GM21619 (cell line): ENCODE measurements around the gene MYO7A.

Experiments
- ATAC-seq: cut with Tn5 transposase; IDR thresholded peaks from one replicate; pipeline ENCODE4 v1.9.1; 2021; ENCODE audit not compliant: unreplicated experiment

MYO7A gene

DNA sequence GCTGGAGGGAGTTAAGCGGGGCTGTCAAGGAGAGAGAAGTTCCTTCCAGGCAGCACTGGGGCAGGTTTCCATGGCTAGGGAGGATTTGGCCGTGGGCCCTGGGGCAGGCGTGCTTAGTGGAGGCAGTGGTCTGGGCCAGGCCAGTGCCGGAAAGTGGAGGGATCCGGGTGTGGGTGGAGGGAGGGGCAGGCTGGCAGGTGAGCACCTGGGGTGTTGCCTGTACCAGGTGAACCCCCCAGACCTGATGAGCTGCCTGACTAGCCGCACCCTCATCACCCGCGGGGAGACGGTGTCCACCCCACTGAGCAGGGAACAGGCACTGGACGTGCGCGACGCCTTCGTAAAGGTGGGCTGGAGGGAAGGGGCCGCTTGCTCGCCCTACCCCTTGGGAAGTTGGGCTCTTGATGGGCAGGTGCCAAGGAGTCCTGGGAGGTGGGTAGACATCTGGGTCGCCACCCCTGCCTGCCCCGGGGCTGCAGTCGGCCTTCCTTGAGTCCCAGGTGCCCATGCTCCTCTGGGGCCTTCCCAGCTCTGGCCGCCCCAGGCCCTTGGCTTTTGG, 32.0 kb downstream of the MYO7A start:
- no peak for ATAC-seq

DNA sequence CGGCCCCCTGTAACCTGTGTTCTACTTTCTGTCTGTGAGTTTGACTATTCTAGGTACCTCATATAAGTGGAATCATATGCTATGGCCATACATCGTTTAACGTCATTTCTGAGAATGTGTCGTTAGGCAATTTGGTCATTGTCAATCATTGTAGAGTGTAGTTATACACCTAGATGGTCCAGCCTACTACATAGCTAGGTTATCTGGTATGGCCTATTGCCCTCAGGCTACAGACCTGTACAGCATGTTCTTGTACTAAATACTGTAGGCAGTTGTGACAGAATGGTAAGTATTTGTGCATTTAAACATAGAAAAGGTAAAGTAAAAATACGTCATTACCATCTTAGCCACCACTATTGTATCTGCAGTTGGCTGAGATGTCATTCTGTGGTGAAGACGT, 35.2 kb downstream of the MYO7A start:
- no peak for ATAC-seq

DNA sequence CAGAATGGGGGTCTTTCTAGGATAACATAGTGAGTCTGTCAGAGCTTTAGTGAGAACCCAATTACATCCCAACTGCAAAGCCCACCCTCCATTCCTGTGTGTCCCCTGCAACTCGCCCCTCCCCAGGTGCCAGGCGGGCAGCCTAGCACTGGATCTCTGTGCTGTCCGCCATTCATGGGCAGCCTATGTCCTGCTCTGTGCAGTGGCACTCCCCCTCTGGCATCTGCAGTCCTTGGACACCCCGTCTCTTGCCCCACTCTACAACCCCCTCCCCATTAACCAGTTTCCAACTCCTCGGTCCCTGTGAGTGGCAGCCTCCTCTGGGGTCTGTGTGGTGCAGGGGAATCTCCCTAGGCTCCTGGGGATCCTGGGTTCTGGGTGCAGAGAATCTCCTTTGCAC, 37.0 kb downstream of the MYO7A start:
- ATAC-seq = no peak

DNA sequence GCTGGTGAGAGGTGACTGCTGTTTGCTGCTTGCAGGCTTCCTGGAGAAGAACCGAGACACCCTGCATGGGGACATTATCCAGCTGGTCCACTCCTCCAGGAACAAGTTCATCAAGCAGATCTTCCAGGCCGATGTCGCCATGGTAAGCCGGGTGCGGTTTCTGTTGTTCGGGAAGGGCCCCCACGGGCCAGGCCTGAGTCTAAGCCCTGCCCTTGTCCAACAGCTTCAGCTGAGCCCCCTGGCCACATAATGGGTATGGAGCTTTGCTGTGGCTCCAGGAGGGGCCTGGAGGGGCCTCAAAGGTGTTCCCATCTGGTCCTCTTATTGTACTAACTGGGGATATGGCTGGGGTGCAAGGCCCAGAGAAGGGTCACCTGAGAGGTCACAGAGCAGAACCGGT, 38.0 kb downstream of the MYO7A start:
- no peak for ATAC-seq

DNA sequence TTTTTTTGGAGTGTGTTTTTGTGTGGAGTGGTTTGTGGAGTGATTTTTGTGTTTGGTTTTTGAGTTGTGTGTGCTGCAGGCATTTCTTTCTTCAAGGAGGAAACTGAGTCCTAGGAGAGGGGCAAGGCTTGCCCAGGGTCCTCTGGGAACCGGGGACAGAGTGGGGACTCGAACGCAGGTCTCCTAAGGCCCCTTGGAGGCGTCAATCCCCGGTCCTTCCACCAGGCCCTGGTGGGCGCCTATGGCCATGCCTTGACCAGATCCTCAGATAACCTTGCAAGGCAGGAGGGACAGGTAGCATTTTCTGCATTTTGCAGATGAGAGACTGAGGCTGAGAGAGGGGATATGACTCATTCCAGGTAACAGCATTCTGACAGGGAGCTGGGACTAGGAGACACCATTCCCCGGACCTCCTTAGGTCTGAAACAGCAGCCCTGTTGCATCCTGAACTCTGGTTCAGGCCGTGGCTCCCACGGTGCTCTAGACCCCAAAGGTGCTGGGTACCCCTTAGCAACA, 39.1 kb downstream of the MYO7A start:
- no peak for ATAC-seq

DNA sequence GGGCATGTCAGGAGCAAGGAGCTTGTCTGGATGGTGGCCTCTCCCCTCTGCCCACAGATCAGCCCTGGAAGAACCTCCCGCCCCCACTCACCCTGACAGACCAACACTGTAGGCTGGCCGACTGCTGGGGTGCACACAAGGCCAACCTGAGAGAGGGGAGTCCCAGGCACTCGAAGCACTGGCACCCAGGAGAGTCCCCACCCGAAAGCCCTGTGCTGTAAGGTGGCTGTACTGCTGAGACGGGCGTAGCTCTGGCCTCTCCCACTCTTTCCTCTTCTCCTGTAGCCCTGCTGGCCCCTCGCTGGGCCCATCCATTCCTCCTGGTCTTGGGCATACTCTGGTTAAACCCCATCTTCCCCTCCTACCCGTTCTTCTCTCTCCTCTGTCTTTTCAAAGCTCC, 39.7 kb downstream of the MYO7A start:
- ATAC-seq = no peak

DNA sequence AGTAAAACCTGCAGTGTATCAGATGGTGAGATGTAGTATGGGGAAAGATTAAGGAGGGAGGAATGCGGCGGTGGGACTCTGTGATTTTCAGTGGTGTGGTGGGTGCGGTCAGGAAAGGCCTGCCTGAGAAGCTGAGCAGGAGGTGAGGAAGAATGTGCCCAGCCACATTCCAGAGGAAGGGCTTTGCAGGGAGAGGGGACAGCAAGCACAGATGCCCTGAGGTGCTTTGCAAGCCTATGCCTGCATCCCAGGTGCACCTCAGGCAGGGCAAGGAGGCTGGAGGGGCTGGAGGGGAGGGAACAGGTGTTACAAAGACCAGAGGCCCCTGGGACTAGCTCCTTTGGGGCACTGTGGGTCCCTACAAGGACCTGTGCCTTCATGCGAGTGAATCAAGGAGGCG, 42.1 kb downstream of the MYO7A start:
- ATAC-seq = no peak

DNA sequence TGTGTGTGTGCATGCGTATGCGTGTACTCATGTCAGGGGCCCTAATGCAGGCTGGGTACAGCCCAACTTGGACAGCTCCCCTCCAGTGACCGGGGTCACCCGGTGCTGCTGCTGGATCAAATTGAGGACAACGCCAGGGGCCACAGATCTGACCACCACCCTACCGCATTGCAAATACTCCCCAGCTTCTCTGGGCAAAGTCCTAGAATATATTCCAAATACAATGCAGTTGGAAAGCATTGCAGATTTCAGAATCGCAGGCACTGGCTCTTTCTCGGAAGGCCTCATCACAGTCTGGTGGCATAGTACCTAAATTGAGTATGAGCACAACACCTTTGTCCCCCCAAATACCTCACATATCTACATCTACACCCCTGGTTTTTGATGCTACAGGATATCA, 43.2 kb downstream of the MYO7A start:
- no peak for ATAC-seq

DNA sequence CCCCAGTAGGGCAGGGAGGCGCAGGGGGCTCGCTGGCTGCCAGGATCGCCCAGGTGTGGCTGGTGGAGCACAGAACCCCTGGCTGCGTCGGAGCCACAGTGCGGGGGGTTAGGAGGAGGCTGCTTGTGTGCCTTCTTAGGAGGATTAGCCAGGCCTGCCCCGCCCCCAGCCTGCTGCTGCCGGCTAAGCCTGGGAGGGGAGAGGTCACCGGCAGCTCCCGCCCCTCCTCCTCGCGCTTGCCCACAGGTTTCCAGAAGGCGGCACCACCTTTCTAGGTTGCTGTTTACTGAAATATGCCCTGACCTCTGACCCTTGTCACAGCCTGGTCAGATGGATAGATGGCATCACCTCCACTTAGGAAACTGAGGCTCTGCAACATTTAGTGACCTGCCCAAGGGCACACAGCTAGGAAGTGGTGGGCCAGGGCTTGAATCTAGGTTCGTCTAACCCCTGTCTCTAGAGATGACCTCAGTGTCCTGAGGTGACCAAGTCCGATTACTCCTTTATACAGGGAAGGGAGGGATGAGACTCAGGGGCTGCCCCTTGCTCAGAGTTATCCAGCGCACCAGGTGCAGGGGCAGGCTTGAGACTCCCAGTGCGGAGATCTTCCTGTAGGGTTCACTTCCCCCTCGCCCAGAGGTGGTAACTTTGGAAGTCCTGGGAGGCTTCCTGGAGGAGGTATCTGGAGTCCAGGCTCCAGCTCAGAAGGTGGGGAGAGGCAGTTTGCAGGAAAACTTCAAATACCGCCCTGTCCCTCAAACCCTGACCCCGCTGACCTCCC, 44.0 kb downstream of the MYO7A start:
- no peak for ATAC-seq

DNA sequence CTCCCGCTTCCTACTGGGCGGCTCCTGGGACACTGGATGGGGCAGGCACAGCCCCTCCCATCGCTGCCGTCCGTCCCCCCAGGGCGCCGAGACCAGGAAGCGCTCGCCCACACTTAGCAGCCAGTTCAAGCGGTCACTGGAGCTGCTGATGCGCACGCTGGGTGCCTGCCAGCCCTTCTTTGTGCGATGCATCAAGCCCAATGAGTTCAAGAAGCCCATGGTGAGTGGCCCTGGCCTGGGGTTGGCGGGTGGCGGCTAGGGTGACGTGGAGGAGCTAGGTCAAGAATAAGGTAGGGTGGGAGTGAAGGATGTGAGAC, 44.6 kb downstream of the MYO7A start:
- no peak for ATAC-seq

DNA sequence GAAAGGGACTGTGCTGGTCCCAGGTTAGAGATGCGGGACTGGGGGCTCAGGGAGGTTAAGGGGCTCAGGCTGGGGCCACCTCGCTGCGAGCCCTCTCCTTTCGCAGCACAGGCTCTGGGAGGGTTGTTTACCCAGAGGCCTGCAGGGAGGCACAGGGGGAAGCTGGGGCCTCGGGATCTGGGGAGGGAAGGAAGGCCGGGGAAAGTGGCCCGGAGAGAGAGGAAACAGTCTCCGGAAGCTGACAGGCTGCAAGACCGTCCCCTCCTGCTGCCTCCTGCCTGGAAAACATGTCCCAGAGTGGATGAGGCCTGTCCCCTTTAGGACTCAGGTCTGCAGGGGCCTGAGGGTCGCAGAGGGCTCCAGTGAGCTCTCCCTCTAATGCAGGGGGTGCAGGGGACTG, 45.4 kb downstream of the MYO7A start:
- ATAC-seq = no peak

DNA sequence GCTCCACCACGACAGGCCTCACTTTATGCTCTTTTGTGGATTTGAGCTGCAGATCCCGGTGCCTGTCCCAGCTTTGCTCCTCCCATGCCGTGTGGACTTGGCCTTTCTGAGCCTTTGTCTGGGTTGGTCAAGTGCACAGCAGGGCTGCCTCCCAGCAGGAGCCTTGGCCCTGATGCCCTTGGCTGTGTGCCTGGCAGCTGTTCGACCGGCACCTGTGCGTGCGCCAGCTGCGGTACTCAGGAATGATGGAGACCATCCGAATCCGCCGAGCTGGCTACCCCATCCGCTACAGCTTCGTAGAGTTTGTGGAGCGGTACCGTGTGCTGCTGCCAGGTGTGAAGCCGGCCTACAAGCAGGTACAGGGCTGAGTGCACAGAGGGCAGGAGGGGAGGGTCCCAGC, 46.5 kb downstream of the MYO7A start:
- ATAC-seq = no peak

DNA sequence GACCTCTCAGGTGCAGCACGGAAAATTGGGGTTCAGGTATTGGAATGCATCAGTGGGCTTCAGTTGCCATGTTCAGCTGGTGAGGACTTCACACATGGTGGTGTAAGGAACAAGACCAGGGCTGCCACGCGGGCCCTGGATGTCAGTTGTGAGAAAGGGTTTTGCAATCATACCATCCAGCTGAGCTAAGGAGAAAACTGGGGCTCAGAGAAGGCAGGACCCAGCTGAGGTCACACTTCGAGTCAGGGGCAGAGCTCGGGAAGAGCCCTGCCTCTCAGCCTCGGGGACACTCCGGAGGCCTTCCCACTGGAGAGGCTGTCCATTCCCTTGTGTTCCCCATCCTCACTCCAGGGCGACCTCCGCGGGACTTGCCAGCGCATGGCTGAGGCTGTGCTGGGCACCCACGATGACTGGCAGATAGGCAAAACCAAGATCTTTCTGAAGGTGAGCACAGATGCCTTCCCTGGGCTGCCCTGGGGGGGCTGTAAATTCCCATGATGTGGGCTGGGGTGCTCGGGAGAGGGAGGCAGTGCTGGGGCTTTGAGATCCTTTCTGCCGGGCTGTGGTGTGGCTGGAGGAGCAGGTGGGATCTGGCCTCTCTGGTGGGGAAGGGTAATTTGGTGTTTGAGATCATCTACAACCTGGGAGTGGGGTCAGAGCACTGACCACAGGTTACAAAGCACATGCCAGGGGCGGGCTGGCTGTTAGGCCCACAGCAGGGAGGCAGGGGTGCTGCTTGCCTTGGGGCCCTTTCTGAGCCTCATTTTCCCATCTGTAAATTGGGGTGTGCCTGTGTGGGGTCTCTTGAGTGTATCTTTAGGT, 47.2 kb downstream of the MYO7A start:
- ATAC-seq = no peak

DNA sequence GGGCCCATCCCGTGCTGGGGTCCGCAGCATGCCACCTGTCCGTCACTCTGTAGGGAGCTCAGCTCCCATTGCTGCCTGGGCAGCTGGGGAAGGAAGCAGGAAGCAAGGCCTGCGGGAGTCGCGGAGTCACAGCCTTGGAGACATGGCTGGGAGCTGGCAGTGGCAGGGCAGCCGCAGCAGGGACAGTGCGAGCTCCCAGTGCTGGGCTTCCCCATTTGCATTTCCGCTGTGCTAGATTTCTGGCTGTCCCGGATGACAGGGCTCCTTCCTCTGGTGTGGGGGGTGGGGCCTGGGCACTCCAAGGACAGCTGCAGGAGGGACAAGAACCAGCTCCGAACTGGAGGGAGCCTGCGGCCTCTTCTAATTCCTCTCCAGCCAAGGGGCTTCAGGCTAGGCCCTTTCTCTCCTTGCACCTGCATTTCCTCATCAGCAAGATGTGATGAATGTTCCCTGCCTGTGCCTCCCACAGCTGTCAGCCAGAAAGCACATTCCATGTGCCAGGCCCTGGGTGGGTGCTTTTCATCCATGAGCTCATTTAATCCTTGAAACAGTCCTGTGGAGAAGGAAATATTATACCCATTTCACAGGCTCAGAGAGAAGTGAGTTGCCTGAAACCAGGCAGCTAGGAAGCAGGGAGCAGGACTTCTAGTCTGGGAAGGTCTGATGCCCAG, 48.0 kb downstream of the MYO7A start:
- ATAC-seq = no peak

DNA sequence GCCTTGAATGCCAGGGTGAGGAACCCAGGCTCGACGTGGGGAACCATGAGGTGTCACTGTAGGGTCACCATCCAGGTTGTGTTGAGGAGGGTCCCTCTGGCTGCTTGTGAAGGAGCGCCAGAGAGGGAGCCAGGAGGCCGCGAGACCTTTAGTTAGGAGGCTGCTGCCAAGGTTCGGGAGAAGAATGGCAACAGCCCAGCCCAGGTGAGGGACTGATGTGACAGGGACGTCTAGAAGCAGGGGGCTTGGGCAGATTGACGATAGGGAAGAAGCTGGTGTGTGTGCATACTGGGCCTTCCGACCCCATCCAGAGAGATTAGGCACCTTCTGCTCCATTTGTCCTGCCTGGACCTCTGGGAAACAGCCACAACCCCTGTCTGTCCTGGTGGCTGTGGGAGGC, 49.0 kb downstream of the MYO7A start:
- ATAC-seq = no peak

DNA sequence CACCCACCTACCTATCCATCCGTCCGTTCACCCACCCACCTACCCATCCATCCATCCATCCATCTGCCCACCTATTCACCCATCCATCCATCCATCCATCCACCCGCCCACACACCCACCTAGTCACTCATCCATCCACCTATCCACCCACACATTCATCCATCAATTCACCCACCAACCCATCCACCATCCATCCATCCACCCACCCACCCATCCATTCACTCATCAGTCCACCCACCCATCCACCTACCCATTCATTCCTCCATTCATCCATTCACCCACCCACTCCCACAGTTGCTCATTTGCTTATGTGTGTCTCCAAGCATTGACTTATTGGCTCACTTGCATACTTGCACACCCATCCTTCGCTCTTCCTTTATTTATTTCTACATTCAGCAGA, 50.1 kb downstream of the MYO7A start:
- ATAC-seq = no peak

DNA sequence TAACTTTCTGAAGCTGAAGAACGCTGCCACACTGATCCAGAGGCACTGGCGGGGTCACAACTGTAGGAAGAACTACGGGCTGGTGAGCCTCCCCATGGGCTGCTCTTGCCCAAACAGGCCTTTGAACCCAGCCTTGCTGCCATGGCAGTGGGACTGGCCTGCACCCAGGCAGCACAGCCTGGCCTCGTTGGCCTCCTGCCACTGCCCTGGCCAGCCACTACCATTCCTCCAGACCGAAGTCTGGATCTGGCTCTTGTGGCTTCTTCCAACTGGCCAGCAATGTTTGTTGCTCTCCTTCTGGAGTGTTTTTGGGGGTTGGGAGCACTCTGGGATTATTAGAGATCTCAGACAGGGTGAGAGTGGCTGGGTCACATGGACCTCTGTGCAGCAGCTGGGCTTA, 51.0 kb downstream of the MYO7A start:
- no peak for ATAC-seq

DNA sequence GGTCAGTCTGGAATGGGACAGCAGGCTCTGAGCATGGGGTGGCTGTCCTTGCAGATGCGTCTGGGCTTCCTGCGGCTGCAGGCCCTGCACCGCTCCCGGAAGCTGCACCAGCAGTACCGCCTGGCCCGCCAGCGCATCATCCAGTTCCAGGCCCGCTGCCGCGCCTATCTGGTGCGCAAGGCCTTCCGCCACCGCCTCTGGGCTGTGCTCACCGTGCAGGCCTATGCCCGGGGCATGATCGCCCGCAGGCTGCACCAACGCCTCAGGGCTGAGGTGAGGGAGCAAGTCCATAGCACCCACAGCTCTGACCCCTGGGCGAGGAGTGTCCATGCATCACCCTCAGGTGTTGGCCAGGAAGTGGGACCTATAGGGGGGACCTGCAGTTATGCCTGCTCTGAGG, 51.6 kb downstream of the MYO7A start:
- ATAC-seq = no peak

DNA sequence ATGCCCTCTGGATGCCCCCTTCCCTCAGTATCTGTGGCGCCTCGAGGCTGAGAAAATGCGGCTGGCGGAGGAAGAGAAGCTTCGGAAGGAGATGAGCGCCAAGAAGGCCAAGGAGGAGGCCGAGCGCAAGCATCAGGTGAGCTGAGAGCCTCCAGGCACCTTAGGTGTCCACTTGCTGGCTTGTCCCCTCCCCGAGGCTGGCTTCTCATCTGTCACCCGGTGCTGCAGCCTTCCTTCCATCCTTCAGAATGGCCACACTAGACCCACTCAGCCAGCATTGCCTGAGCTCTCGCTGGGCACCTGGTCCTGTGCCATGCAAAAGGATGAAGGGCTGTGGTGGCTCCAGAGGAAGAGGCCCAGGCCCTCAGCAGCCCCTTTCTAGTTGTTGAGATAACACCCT, 52.3 kb downstream of the MYO7A start:
- ATAC-seq = no peak

DNA sequence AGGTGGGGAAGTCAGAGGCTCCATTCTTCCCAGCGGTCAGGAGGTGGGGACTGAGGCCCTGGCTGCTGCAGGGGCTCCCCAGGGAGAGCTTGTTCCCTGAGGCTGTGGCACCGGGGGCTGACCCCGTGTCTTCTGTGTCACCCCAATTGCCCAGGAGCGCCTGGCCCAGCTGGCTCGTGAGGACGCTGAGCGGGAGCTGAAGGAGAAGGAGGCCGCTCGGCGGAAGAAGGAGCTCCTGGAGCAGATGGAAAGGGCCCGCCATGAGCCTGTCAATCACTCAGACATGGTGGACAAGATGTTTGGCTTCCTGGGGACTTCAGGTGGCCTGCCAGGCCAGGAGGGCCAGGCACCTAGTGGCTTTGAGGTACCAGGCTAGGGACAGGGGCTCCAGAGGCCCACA, 53.2 kb downstream of the MYO7A start:
- ATAC-seq = no peak

DNA sequence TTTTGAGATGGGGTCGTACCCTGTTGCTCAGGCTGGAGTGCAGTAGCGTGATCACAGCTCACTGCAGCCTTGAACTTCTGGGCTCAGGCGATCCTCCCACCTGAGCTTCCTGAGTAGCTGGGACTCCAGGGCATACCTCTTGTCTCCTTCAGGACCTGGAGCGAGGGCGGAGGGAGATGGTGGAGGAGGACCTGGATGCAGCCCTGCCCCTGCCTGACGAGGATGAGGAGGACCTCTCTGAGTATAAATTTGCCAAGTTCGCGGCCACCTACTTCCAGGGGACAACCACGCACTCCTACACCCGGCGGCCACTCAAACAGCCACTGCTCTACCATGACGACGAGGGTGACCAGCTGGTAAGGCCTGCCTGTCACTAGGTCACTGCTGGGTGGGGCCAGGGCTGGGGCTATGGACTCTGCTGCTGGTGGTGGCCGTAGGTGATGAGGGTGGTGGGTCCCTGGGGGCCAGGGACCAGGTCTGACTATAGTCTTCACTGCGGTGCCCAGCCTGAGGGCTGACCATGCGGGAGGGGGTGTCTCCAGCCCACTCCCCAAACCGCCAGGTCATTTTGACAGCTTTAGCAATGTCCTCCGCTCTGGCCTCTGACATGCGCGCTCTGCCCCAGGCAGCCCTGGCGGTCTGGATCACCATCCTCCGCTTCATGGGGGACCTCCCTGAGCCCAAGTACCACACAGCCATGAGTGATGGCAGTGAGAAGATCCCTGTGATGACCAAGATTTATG, 53.9 kb downstream of the MYO7A start:
- no peak for ATAC-seq
